HG03095 (cell line): ENCODE measurements around the gene NLRP5.
"Not testable (repeated sequence)": the region's sequence is repeated elsewhere in the genome, so short reads cannot be mapped to it uniquely, and the experiment has no call there.

Source experiments
- ATAC-seq: cut with Tn5 transposase; IDR thresholded peaks from one replicate; pipeline ENCODE4 v1.9.1; 2021; ENCODE audit warnings: moderate library complexity; ENCODE audit not compliant: unreplicated experiment

Gene NLRP5

DNA sequence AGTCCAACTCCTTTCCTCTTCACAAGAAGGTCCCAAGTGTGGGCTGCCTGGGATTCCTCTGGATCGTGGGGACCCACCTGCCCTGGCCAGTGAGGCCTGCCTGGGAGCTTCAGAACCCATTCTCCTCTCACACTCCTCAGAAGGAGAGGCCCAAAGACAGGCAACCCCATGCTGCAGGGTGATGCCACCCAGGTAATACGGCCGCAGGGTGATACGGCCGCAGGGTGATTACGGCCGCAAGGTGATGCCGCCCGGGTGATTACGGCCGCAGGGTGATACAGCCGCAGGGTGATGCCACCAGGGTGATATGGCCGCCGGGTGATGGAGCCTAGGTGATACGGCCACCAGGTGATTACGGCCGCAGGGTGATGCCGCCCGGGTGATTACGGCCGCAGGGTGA lies 111.7 kb downstream of the NLRP5 start:
- ATAC-seq, result not testable (repeated sequence)

DNA sequence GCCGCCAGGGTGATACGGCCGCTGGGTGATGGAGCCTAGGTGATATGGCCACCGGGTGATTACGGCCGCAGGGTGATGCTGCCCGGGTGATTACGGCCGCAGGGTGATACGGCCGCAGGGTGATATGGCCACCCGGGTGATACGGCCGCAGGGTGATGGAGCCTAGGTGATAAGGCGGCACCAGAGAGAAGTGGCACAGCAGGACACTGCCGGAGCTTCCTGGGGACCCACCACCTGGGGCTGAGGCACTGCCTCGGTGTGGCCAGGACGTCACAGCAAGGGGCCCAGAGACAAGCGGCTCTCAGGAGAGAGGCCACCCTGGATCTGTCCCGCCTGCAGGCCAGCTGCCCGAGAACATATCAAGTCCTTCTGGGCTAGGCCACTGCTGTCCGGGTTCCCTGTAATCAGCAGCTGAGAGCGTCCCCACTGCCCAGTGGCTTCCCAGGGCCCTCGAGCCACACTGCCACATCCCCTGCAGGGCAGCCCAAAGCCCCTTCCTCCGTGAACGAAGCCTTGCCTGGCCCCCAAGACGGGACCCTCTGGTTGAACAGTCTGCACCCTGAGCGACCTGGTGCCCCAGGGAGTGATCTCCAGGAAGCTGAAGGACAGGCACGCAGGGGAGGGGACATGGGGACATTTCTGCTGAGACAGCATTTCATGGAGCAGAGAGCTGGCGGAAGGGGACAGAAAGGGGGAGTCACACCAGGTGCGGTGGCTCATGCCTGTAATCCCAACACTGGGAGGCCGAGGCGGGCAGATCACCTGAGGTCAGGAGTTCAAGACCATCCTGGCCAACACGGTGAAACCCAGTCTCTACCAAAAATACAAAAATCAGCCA lies 112.4 kb downstream of the NLRP5 start:
- ATAC-seq, result no peak

DNA sequence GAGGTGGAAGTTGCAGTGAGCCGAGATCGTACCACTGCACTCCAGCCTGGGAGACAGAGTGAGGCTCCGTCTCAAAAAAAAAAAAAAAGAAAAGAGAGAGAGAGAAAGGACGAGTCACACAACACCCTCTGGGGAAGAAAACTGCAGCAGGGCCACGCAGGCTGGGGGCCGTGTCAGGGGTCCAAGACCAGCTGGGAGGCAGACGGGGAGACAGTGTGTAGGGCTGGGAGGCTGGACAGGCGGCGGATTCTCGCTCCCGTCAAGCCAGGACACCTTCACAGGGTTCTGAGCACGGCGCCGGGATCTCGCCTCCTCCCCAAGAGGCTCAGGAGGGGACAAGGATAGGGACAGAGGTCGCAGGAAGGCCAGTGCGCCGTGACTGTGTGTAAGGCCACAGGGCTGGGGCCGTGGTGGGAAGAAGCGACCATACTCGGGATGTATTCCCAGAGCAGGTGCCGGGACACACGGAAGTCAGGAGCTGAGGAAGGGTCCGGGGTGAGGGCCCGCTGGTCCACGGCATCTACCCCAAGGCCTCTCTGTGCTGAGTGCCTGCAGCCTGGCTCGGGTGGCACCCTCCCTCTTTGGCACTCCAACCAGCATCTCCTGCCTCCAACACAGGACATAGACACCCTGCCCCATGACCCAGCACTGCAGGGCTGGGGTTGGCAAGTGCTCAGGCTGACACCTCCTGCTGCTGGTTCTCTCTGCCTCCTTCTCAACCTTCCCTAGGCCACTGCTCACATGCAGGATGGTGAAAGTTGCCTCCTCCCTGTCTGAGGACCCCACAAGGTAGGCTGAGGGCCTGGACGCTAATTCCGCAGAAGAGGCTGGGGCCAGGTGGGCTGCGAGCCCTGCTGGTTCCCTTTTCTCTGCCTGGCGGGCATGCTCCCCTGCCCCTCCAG lies 113.3 kb downstream of the NLRP5 start:
- ATAC-seq, result no peak

DNA sequence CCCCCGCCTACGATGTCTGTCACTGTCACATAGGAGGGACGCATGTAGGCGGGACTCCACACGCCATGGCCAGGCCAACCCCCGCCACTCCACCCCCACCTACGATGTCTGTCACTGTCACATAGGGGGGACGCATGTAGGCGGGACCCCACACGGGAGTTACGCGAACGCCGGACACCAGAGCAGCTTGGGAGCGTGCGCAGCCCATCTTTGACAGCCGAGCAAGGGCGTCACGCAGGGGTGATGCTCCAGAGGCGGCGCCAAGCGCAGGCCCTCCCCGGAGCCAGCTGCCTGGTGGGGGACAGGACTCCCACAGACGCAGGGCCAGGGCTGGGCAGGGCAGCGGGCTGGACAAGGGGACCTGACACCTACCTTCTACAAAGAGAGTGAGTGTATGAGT lies 114.5 kb downstream of the NLRP5 start:
- ATAC-seq, result no peak

DNA sequence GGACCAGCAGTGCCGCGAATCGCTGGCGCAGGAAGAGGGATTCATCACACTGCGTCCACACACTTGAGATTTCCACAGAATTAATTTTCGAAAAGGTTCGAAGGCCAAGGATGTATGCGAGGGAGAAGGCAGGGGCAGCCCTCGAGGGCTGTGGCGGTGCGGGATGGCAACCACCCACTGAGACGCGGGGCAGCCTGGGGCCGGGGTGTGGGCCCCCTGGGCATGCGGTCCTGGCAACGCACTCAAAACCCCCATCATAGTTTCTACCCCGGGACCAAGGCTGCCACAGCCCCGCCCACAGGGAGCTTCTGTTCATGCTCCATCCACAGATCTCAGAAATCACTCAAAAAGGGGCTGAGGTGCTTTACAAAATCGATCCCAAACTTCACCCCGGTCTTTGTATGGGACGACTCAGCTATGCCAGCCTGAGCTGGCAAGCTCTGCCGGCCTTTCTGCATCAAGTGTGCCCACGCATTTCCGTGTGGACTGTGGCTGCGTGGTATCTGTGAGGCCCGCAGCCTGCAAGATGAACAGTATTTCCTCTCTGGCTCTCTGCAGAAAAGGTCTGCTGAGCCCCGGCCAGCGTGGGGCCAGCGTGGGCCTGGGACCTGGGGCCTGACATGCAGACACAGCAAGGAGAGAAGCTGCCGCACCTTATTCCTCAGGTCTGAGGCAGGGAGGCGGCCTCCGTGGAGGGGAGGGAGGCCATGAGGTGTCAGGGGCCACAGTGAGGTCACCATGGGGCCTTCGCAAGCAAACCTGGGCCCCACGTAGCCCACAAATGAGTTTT lies 115.4 kb downstream of the NLRP5 start:
- no peak for ATAC-seq

DNA sequence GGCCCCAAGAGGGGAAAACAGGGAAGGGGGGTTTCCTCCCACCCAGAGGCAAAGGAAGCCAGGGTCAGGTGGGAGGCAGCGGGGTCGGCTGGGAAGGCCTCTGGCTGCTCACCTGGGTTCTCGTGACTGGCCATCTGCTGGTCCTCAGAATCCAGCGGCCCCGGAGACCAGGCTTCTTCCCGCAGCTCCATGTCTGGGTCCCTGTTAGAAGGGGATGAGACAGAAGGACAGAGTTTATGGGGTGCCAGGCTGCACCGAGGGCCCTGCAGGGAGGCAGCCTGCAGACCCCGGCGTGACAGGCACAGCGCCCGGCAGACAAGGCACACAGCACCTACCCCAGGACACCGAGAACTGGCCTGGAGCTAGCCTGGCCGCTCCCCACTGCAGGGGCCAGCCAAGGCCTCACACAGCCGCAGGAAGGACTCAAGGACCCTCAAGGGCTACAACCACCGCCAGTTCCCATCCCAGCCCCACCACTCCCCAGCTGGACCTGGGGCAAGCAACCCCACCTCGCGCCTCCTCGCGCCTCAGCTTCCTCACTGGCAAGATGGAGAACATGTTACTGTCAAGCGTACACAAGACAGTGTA lies 116.5 kb downstream of the NLRP5 start:
- ATAC-seq, result no peak

DNA sequence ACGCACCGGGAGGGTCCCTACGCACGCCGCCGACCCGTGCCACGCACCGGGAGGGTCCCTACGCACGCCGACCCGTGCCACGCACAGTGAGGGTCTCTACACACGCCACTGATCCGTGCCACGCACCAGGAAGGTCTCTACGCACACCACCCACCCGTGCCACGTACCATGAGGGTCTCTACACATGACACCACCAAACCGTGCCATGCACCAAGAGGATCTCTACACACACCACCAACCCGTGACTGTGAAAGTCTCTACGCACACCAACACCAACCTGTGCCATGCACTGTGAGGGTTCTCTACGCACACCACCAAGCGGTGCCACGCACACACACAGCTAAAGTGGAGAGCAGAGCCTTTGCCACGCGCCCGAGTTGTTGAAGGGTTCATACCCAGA lies 117.8 kb downstream of the NLRP5 start:
- no peak for ATAC-seq

DNA sequence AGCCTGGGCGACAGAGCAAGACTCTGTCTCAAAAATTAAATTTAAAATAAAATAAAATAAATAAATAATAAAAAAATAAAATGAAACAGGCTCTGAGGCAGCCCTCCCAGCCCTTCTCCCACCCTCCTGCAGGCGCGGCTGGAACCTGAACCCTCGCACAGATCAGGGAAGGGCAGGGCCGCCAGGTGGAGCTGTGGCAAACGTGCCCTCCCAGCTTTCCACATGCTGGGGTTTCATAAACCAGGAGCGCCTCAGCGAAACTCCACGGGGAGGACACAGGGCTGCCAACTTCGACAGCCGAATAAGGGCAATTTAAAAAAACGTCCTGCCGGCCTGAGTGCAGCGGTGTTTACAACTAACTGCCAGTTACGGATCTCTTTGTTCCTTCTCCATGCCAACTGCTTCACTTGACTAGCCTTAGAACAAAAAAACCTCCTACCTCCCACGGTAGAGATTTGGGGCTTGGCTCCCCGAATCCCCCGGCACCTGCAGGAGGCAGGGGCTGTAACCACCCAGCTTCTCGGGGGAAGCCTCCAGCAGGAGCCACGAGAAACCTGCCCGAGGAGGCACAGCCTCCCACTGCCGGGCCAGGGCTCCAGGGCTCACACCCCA lies 118.6 kb downstream of the NLRP5 start:
- no peak for ATAC-seq

DNA sequence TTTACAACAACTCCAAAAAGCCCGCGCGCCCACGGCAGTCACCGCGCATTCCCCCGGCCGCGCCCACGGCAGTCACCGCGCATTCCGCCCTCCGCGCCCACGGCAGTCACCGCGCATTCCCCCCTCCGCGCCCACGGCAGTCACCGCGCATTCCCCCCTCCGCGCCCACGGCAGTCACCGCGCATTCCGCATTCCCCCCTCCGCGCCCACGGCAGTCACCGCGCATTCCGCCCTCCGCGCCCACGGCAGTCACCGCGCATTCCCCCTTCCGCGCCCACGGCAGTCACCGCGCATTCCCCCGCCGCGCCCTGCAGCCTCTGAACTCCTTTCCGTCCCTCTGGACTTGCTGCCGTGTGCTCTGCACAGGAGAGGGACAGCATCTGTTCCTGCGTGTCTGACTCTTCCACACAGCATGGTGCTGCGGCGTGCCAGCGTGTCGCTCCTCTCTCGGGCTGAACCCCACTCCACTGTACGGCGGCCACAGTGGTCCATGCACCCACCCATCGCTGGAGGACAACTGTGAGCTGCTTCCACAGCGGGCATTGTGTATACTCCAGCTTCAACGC lies 119.3 kb downstream of the NLRP5 start:
- not testable (repeated sequence) for ATAC-seq

DNA sequence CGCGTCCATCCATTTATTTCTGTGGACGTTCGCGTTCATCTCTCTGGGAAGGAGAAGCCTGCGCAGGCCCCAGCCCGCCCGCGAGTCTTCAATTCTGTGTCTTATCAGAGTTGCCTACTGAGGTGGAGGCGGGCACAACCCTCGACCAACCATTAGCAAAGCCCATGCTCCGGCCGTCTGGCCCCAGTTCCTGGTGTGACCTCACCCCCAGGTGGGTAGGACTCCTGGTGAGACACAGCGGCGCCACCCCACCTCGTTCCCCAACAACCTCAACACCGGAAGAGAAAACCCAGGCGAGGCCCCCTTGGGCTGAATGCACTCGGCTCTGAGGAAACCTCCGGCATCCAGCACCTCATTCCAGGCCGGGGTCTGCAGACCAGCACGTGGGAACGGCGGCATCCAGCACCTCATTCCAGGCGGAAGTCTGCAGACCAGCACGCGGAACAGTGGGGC lies 119.8 kb downstream of the NLRP5 start:
- no peak for ATAC-seq

DNA sequence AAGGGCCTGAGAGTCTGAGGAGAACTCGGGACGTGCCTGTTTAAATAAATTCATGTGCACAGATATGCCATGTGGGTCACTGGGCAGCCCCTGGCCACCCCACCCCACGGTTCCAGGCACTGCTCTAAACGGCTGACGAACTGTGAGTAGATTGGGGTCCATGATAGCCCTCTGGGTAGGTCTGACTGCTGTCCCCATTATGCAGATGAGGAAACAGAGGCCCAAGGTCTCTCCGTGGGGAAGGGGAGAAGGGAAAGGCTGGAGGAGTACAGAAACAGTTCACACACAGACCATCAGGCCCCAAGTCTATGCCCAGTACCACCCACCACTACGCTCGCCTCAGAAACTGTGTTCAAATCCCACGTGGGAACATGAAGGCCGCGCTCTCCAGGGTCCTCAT lies 120.4 kb downstream of the NLRP5 start:
- no peak for ATAC-seq

DNA sequence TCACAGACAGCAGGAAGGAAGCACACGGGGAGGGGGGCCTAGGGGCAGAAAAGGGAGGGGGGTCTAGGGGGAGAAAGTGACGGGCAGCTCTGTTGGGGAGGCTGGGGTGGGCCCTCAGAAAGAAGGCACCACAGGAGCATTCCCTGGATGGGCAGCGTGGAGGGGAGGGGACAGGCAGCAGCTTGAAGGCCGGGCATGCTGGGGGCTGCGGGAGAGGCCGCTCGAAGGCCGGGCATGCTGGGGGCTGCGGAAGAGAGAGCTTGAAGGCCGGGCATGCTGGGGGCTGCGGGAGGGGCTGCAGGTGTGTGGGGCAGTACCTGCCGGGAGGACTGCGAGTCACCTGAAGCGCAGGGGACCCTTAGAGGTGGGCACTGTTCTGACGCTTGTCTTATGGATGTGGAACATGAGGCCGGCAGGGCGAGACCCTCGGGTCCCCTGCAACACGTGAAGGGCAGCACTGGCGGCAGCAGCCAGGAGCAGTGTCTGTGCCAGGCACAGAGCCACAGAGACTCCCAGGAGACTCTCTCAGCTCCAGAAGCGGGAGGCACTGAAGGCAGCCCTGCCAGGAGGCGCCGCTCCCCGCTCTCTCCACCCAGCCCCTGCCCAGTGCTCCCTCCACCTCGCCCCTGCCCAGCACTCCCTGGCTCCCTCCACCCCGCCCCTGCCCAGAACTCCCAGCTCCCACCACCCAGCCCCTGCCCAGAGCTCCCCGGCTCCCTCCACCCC lies 121.2 kb downstream of the NLRP5 start:
- no peak for ATAC-seq

DNA sequence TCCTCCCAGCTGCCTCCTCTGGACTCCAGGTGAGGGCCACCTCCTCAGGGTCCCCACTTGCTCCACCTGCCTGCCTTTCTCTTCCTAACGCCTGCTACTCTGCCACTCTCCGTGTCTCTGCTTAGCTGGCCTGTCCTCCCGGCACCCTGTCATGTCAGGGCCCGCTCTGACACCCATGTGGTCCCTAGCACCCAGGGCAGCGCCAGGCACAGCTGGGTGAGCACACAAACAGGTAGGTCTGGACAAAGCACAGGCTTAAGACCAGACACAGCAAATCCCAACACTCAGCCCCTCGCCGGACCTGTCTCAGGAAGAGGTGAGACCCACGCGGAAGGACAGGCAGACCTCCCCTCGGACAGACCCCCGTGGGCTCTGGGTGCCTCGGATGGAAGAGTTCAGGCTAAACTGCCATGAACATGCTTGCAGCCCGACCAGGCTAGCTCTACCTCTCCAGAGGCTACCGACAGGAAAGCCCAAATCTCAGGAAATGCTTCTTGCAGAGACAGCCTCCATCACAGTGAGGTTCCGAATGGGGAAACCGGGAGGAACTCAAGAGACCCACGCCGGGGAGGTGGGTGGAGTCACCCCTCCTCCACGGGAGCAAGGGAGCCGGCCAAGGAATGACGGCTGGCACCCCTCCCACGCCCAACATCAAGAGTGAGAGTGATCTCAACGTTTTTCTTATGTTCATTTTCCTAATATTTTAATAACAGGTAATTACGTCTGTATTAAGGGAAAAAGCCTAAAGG lies 122.0 kb downstream of the NLRP5 start:
- ATAC-seq, result no peak

DNA sequence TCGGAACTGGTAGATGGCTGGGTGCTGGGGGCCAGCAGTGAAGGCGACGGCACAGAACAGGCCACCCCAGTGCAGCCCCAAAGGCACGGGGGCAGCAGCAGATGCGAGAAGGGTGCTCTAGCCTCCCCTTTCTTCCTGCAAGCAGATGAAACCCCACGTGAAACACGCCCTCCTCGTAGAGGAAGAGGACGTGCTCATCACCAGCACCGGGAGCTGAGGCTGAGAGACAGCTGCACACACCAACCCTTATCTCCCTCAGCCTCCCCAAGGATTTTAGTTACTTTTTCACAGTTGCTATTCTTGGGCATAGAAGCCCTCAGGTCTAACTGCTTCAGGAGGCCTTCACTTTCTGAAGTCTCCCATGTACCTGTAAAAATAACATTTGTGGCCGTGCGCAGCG lies 122.7 kb downstream of the NLRP5 start:
- no peak for ATAC-seq

DNA sequence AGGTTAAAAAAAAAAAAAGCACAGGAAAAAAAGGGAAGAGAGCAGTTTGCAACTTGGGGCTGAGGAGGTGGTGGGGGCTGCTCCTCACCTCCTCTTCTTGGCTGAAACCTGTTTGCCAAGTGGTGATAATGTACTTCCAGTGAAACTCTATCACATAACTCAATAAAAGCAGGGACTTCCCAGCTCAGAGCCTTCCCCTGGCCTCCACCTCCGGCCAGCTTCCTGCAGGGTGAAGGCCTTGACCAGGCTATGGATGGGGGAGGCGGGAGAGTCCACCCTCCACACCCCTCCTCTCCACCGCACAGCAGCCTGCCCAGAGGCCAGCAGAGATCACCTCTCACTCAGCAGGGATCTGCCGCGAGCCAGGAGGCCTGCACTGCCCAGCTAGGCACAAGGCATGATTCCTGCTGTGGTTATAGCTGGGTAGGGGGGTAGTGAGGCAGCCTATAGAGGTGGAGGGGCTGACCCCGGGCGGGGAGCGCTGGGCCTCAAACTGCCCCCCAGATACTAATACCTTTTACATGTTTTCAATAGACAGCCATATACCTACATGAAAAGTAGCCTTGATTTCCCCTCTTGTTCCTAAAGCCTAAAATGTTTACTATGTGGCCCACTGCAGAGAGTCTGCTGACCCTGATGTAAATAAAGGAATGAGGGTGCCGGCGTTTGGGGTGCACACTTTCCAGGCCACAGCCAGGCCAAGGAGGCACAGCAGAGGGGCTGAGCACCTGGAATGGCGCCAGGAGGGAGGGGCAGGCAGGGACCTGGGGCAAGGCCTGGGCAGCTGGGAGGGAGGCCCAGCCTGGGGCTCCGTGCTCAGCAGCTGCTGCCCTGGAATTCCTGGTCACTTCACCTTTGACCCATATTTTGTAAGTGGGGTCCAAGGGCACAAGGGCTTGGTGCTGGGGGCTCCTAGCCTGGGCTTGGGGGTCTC lies 124.2 kb downstream of the NLRP5 start:
- ATAC-seq, result no peak
